Activated CD4-positive, alpha-beta T cell treated with anti-CD3 and anti-CD28 coated beads for 1 hour (primary cell): Measurements from ENCODE around the gene SLC25A39.
"Not testable (repeated sequence)": the region's sequence is repeated elsewhere in the genome, so short reads cannot be mapped to it uniquely, and the experiment has no call there.

Experiments used
- DNase-seq: peaks from one replicate; pipeline ENCODE4 v3.0.0-alpha.2; 2020

The SLC25A39 gene, protein sequence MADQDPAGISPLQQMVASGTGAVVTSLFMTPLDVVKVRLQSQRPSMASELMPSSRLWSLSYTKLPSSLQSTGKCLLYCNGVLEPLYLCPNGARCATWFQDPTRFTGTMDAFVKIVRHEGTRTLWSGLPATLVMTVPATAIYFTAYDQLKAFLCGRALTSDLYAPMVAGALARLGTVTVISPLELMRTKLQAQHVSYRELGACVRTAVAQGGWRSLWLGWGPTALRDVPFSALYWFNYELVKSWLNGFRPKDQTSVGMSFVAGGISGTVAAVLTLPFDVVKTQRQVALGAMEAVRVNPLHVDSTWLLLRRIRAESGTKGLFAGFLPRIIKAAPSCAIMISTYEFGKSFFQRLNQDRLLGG

DNA sequence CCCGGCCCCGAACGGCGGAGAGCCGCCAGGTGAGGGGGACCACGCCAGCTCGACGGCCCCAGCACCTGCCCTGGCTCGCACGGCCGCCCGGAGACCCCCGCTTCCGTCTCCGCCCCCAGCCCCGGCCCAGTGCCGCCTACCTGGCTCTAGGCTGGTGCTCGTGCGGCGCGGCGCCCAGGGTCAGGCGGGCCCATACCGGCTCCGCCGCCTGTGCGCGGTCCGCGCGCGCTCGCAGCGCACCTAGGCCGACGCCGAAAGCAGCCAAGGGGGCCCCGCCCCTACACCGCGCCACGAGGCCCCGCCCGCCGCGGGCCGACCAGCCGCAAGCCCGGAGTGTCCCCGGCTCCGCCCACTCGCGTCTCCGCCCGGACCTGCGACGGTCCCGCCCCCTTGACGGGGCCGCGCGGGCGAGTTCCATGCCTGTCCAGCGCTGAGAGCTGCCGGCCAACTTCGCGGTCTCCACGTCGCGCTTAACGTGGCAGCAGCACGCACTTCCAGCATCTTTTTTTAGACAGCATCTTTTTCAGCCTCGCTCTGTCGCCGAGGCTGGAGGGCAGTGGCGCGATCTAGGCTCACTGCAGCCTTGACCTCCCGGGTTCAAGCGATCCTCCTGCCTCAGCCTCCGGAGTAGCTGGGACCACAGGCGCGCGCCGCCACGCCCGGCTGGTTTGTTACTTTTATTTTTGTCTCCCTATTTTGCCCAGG lies at the start of gene SLC25A39:
Gene SLC25A39, minus strand, starts transcription at position 253 of the 705 bp plus-strand sequence. CDS start 1,261 bp downstream, outside the sequence.
- peak; percentile 92 for DNase-seq

- no peak for DNase-seq
Observed at GRCh38 chr17:44372036-44372435, 47.4 kb upstream of the SLC25A39 start.

- DNase-seq = not testable (repeated sequence)
Observed at GRCh38 chr17:44369414-44370023, 44.9 kb upstream of the SLC25A39 start.

DNA sequence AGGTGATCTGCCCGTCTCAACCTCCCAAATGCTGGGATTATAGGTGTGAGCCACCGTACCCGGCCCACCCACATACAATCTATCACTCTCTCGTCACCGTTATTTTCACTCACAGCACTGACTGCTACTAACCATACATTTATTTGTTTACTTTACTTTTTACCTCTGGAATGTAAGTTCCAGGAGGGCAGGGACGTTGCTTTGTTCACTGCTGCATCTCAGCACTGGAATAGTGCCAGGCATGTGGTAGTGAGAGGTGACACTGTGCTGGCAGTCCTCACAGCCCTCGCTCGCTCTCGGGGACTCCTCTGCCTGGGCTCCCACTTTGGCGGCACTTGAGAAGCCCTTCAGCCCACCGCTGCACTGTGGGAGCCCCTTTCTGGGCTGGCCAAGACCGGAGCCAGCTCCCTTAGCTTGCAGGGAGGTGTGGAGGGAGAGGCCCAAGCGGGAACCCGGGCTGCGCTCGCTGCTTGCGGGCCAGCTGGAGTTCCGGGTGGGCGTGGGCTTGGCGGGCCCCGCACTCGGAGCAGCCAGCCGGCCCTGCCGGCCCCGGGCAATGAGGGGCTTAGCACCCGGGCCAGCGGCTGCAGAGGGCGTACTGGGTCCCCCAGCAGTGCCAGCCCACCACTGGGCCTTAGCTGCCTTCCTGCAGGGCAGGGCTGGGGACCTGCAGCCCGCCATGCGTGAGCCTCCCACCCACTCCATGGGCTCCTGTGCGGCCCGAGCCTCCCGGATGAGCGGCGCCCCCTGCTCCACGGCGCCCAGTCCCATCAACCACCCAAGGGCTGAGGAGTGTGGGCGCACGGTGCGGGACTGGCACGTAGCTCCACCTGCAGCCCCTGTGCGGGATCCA lies 44.0 kb upstream of the SLC25A39 start:
- DNase-seq = not testable (repeated sequence)

GRCh38 chr17:44367231-44367979 lies 42.8 kb upstream of the SLC25A39 start:
- DNase-seq = no peak

- not testable (repeated sequence) for DNase-seq
Observed at GRCh38 chr17:44365051-44365450, 40.4 kb upstream of the SLC25A39 start.

GRCh38 chr17:44363613-44364159 lies 39.1 kb upstream of the SLC25A39 start, which contains the start of gene FAM171A2:
Gene FAM171A2, minus strand, starts transcription at chr17:44363853. Its CDS starts 139 bp downstream, at chr17:44363714.
- peak; percentile 40 for DNase-seq

GRCh38 chr17:44362949-44363612 lies 38.5 kb upstream of the SLC25A39 start:
- no peak for DNase-seq

GRCh38 chr17:44362459-44362948 lies 37.9 kb upstream of the SLC25A39 start:
- no peak for DNase-seq

DNA sequence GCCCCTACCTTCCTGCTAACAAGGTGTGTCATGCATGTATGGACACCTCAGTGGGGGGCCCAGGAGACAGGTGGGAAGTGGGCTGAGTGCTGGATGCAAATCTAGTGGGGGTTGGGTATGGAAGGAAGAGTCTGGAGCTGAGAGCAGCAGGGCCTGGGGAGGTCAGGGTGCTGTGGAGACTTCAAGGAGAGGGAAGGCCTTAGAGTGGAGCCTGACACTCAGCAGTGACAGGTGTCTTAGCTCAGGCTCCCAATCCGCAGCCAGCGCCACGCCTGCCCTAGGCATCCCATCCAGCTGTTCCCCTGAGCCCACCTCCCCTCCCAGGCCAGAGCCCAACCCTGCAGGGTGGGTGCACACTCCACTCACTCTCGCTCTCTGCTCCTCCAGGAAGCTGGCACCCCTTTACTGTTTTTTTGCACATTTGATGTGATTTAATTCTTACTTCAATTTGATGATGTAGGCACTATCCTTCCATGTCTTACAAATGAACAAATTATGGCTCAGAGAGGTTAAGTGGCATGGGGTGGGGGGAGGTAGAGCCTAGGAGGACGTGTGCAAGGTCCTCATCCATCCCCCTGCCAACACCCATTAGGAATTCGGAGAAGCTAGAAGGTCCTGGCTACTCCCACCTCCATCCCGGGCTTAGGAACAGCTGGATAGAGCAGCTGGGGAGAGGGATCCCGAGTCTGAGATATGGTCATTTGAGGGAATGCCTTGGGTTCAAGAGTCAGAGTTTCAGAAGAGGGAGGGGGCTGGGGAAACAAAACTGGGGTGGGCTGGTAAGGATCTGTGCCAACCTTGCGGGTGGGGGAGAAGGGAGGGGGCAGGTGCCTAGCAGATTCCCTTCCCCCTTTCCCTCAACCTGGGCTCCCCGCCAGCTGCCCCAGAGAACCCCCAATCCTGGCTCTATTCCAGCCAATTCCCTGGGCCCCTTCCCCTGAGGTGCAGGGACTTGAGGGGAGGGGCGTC lies 37.0 kb upstream of the SLC25A39 start:
- no peak for DNase-seq

DNA sequence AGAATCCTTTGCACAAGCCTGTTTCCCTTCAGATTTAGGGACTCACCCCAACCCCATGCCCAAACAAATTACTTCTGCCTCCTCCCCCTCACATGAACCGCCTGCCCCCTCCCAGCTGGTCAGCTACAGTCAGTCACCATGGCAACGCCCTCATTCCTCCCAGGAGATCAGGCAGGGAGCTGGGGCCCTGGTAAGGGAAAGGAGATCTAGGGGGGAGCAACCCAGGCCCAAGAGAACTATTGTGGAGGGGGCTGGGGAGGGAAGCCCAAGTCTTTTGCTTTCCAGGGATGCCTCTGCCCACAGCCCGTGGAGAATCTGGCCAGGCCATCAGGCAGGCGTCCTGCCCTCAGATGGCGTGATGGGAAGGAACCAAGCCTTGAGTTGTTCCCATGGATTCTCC lies 36.2 kb upstream of the SLC25A39 start:
- DNase-seq = no peak

DNA sequence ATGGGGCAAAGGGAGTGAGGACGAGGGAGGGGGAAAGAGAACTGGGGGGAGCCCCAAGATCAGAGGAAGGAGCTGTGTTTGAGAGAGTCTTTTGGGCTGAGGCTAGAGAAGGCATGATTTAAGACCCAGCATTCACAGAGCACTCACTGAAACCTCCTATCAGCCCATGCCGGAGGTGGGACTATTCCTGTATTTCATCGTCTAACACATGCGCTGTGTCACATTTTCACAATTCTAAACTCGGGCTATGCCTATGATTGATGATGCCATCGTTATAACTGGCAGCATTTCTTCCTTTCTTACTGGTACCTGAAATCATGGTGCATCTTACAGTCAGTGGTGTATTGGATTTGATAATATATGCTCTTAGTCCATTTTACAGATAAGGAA lies 35.5 kb upstream of the SLC25A39 start:
- DNase-seq = no peak

- no peak for DNase-seq
Observed at GRCh38 chr17:44359458-44360143, 35.0 kb upstream of the SLC25A39 start.

GRCh38 chr17:44359006-44359405 lies 34.4 kb upstream of the SLC25A39 start:
- DNase-seq = no peak

DNA sequence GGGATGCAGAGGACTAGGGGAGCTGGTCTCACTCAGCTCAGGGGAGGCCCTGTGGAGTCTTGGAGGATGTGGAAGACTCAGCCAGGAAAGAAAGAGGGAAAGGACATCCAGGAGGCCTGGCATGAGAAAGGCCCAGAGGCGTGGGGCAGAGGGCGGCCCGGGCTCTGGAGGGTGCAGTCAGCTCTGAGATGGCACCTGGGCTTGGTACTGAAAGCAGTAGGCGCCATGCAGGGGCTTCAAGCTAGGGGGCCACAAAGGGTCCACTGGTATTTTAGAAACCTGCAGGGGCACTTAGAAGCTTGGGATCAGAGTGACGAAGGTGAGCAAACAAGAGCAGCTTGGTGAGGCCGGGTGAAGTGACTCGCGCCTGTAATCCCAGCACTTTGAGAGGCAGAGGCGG lies 33.4 kb upstream of the SLC25A39 start:
- no peak for DNase-seq

GRCh38 chr17:44356241-44356640 lies 31.6 kb upstream of the SLC25A39 start:
- DNase-seq = no peak

GRCh38 chr17:44355642-44356099 lies 31.0 kb upstream of the SLC25A39 start:
- no peak for DNase-seq

DNA sequence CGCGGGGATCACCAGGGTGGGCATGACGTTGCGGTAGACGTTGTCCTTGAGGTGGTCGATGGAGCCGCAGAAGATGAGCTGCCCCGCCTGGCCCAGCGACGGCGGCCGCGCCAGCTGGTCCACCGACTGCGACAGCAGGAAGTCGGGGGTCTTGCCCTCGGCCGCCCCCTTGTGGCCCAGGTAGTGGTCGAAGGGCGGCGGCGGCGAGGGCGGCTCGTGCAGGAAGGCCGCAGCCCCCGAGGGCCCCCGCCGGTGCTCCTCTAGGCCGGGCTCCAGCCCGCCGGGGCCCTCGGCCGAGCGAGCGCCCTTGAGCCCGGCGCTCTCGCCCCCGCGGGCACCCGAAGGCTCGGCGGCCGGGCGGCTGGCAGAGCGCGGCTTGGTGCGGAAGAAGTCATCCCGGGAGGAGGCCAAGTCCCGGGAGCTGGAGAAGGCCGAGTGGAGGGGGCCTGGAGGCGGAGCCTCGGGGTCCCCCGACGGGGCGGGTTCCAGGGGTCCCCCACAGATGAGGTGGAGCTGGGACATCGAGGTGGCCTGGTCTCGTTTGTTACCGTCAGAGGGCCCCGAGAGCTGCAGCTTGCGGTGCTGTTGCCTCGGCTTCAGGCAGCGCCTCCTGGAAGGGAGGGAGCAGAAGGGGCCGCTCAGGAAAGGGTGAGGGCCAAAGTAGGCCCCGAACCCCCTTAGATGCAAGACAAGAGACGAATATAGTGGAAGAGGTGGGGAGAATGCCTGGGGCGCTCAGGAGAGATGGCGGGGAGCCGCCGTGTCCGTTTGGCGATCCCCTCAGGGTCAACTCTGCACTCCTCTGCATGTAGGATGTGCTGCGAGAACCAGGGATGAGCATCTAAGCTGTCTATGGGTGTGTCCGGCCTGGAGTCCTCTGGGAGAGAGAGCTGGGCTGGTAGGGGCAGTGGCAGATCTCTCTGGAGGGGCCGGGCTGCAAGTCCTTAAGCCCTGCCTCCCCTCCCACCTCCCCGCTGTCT lies 30.2 kb upstream of the SLC25A39 start:
- peak; percentile 42 for DNase-seq
